ENCODE measurements around the gene ATRNL1.
"Not testable (repeated sequence)": the region's sequence is repeated elsewhere in the genome, so short reads cannot be mapped to it uniquely, and the experiment has no call there.

Gene ATRNL1

DNA sequence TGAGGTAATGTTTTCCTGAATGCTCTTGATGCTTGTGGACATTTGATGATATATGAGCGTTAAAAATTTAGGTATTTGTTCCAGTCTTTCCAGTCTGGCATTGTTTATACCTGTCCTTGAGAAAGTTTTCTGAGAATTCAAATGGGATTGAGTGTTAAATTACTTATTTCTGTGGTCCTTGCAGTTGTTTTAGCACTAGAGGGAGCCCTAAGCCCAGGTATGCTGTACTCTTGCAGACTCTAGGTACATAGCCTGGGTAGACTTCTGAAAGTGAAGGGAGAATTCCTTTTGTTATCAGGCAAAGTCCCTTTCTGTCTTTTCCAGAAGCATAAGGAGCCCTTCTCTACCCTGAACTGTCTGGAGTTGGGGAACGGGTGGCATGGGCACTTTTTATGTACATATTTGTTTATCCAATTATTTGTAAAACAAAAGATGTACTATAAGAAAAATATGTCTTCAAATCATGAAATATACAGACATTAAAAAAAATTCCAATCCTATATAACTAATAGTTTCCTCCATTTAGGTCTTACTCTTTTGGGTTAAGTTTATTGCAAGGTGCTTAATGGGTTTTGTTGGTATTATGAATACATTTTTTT, 262.1 kb downstream of the ATRNL1 start:
- TF ChIP-seq EZH2phosphoT487 (IDR thresholded peaks at IDR 0.05; ENCODE audit: borderline replicate concordance, low read length), result no peak
- TF ChIP-seq CTCF (IDR thresholded peaks at IDR 0.05; ENCODE audit: low read depth, low read length, poor library complexity, severe bottlenecking), result peak; percentile 84

DNA sequence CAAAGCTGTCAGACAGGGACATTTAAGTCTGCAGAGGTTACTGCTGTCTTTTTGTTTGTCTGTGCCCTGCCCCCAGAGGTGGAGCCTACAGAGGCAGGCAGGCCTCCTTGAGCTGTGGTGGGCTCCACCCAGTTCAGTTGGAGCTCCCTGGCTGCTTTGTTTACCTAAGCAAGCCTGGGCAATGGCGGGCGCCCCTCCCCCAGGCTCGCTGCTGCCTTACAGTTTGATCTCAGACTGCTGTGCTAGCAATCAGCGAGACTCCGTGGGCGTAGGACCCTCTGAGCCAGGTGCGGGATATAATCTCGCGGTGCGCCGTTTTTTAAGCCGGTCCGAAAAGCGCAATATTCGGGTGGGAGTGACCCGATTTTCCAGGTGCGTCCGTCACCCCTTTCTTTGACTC, 274.8 kb downstream of the ATRNL1 start:
- not testable (repeated sequence) for H3K79me2 ChIP-seq (ENCODE audit: control insufficient read depth, low read length); H3K36me3 ChIP-seq (ENCODE audit: control insufficient read depth, low read length); H3K4me3 ChIP-seq (ENCODE audit: low read length); H3F3A ChIP-seq (ENCODE audit: control insufficient read depth, insufficient read depth); H4K20me1 ChIP-seq (ENCODE audit: control insufficient read depth, insufficient read depth, low read depth, low read length); H3K27ac ChIP-seq (ENCODE audit: low read depth, low read length); H3K9me2 ChIP-seq (replicated peaks; ENCODE audit: control insufficient read depth, low read length); H3K4me1 ChIP-seq (ENCODE audit: control insufficient read depth, low read length); H3K4me2 ChIP-seq (ENCODE audit: low read length); H3K27me3 ChIP-seq (ENCODE audit: control insufficient read depth, low read length); H3K9me3 ChIP-seq (ENCODE audit: control insufficient read depth, insufficient read depth, low read length)

More for the DNA sequence above, 262.1 kb downstream of the ATRNL1 start:
- Histone ChIP-seq H3K4me1 (ENCODE audit: control insufficient read depth, low read length) (no peaks in the 10 kb centered on the region), H3K27me3 (ENCODE audit: control insufficient read depth, low read length) (no peaks in the 10 kb centered on the region), H3K4me2 (ENCODE audit: low read length) (no peak overlapping the region), H3K36me3 (ENCODE audit: control insufficient read depth, low read length) (no peaks in the 10 kb centered on the region), H3K9me3 (ENCODE audit: control insufficient read depth, insufficient read depth, low read length) (no peaks in the 10 kb centered on the region), H3K9me2 (replicated peaks; ENCODE audit: control insufficient read depth, low read length) (no peaks in the 10 kb centered on the region), H3K4me3 (ENCODE audit: low read length) (no peak overlapping the region), H3F3A (ENCODE audit: control insufficient read depth, insufficient read depth) (no peaks in the 10 kb centered on the region), H4K20me1 (ENCODE audit: control insufficient read depth, insufficient read depth, low read depth, low read length) (no peaks in the 10 kb centered on the region), H3K27ac (ENCODE audit: low read depth, low read length) (no peak overlapping the region), H3K79me2 (ENCODE audit: control insufficient read depth, low read length) (no peaks in the 10 kb centered on the region)

GRCh38 chr10:115379064-115379463, 285.9 kb downstream of the ATRNL1 start:
- Histone ChIP-seq H3K79me2 (ENCODE audit: control insufficient read depth, low read length) (no peaks in the 10 kb centered on the region), H3K9me3 (ENCODE audit: control insufficient read depth, insufficient read depth, low read length) (no peaks in the 10 kb centered on the region), H3K4me1 (ENCODE audit: control insufficient read depth, low read length) (no peaks in the 10 kb centered on the region), H3K9me2 (replicated peaks; ENCODE audit: control insufficient read depth, low read length) (no peaks in the 10 kb centered on the region), H3K36me3 (ENCODE audit: control insufficient read depth, low read length) (no peaks in the 10 kb centered on the region), H3K27ac (ENCODE audit: low read depth, low read length) (no peak overlapping the region), H3F3A (ENCODE audit: control insufficient read depth, insufficient read depth) (no peaks in the 10 kb centered on the region), H3K4me2 (ENCODE audit: low read length) (no peak overlapping the region), H3K27me3 (ENCODE audit: control insufficient read depth, low read length) (no peaks in the 10 kb centered on the region), H4K20me1 (ENCODE audit: control insufficient read depth, insufficient read depth, low read depth, low read length) (no peaks in the 10 kb centered on the region), H3K4me3 (ENCODE audit: low read length) (no peak overlapping the region)
- TF ChIP-seq CTCF (IDR thresholded peaks at IDR 0.05; ENCODE audit: low read depth, low read length, poor library complexity, severe bottlenecking), result no peak
- no peak for TF ChIP-seq EZH2phosphoT487 (IDR thresholded peaks at IDR 0.05; ENCODE audit: borderline replicate concordance, low read length)

- TF ChIP-seq CTCF (IDR thresholded peaks at IDR 0.05; ENCODE audit: low read depth, low read length, poor library complexity, severe bottlenecking) (no peak), EZH2phosphoT487 (IDR thresholded peaks at IDR 0.05; ENCODE audit: borderline replicate concordance, low read length) (no peak)
- no peaks in the 10 kb centered on the region for H3K4me1 ChIP-seq (ENCODE audit: control insufficient read depth, low read length)
- no peaks in the 10 kb centered on the region for H3K9me3 ChIP-seq (ENCODE audit: control insufficient read depth, insufficient read depth, low read length)
- no peaks in the 10 kb centered on the region for H3K27me3 ChIP-seq (ENCODE audit: control insufficient read depth, low read length)
- no peak overlapping the region for H3K4me2 ChIP-seq (ENCODE audit: low read length)
- no peaks in the 10 kb centered on the region for H3K79me2 ChIP-seq (ENCODE audit: control insufficient read depth, low read length)
- no peaks in the 10 kb centered on the region for H3K9me2 ChIP-seq (replicated peaks; ENCODE audit: control insufficient read depth, low read length)
- H4K20me1 ChIP-seq (ENCODE audit: control insufficient read depth, insufficient read depth, low read depth, low read length), result no peaks in the 10 kb centered on the region
- H3K36me3 ChIP-seq (ENCODE audit: control insufficient read depth, low read length), result no peaks in the 10 kb centered on the region
- H3K4me3 ChIP-seq (ENCODE audit: low read length), result no peak overlapping the region
- no peak overlapping the region for H3K27ac ChIP-seq (ENCODE audit: low read depth, low read length)
- H3F3A ChIP-seq (ENCODE audit: control insufficient read depth, insufficient read depth), result no peaks in the 10 kb centered on the region
Observed at GRCh38 chr10:115384665-115385064, 291.5 kb downstream of the ATRNL1 start.

All from DOHH2 (cell line).